Mammary epithelial cell (primary cell): ENCODE results near the gene HSPB1.

Experiments used
- CTCF ChIP-seq, 2 donors: IDR thresholded peaks in 1 of 2; conservative IDR thresholded peaks in 1 of 2; 2 replicates each; pipeline ENCODE4 v1.5.1; 2011 to 2012; ENCODE audit warnings: inconsistent platforms in 2 of 2, low read length in 2 of 2, mild to moderate bottlenecking in 2 of 2, control low read depth in 1 of 2, low read depth in 1 of 2; ENCODE audit not compliant: insufficient read depth in 1 of 2; ENCODE audit errors: extremely low read depth in 1 of 2
- EZH2 ChIP-seq: IDR thresholded peaks from 2 replicates; pipeline ENCODE4 v1.6.1; 2012; ENCODE audit warnings: low read length, inconsistent platforms, borderline replicate concordance

- TF ChIP-seq CTCF (conservative IDR thresholded peaks at IDR 0.05 in 1 of 2, IDR thresholded peaks at IDR 0.05 in 1 of 2; ENCODE audit: extremely low read depth in 1 of 2, insufficient read depth in 1 of 2, low read depth in 1 of 2, low read length in 2 of 2): no peak
- TF ChIP-seq EZH2: no peak
Measured at GRCh38 chr7:76352193-76352592, 49.7 kb downstream of the HSPB1 start.
